Measurements from ENCODE around the gene SLC39A13. TPM values are rescaled to one million over a fixed set of nuclear protein-coding genes. Genes with fewer than 3 reads are reported as not detected.

Gene SLC39A13
- total and polyA plus RNA-seq, 2 of the 13 experiments (the other 11 are each of a cell fraction or from before 2014, with no cell fraction given), result 15.3 to 30.5 TPM

DNA sequence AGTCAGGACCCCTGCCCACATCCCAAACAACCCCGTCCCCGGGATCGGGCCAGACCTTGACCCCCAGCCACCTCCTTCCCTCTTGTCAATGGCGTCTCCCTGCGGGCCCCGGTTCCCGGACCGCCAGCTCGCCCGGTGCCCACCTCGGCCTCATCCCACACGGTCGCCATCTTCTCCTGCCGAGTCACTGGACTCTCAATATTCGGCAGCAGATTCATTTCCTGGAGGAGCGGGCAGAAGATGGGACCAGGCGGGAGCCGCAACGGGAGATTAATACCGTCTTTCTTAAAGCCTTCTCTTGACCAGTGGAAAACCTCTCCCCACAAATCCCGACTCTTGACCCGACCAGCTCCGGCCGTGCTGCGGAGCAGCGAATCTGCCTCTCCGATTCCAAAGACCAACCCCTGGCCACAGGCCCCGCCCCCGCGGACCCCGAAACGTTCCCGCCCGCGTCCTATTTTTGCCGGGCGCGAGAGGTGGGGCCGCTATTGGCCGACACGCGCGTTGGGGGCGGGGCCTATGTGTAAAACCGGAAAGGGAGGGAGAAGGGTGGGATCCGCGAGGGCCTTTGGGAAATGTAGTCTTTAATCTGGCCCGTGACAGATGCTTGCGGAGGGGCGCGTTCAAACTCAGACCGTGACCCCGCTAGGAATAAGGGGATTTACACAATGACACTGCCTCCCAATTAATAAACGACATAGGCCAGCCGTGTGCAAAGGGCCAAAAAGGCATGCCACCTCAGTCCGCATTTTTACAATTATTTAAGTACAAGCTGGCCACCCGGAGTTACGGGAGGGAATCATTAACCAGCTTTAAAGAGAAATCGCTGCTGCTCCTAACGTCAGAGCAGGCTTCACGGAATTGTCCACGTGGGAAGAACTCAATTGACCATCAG, 17.9 kb downstream of the SLC39A13 start, which contains the start of gene PSMC3 (continued):
- TF ChIP-seq, protein P1, sequence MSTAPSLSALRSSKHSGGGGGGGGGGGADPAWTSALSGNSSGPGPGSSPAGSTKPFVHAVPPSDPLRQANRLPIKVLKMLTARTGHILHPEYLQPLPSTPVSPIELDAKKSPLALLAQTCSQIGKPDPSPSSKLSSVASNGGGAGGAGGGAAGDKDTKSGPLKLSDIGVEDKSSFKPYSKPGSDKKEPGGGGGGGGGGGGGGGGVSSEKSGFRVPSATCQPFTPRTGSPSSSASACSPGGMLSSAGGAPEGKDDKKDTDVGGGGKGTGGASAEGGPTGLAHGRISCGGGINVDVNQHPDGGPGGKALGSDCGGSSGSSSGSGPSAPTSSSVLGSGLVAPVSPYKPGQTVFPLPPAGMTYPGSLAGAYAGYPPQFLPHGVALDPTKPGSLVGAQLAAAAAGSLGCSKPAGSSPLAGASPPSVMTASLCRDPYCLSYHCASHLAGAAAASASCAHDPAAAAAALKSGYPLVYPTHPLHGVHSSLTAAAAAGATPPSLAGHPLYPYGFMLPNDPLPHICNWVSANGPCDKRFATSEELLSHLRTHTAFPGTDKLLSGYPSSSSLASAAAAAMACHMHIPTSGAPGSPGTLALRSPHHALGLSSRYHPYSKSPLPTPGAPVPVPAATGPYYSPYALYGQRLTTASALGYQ (CRISPR knock-in tag; IDR thresholded peaks at IDR 0.05), result no peak
- TF ChIP-seq, protein P2, sequence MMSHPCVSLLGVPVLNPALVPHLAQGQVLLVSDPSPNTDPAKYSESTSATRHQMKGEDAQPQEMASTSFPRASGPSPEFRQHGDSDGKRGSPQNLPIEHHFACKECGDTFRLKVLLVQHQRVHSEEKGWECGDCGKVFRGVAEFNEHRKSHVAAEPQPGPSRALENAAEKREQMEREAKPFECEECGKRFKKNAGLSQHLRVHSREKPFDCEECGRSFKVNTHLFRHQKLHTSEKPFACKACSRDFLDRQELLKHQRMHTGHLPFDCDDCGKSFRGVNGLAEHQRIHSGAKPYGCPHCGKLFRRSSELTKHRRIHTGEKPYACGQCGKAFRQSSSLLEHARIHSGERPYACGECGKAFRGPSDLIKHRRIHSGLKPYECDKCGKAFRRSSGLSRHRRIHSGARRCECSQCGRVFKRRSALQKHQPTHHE (CRISPR knock-in tag; IDR thresholded peaks at IDR 0.05; ENCODE audit: borderline replicate concordance), result no peak; the same call in 1 of the 2 replicates
- TF ChIP-seq ZNF792 (CRISPR knock-in tag; IDR thresholded peaks at IDR 0.05) (no peak), ADNP (CRISPR knock-in tag; IDR thresholded peaks at IDR 0.05) (no peak), ZNF781 (CRISPR knock-in tag; IDR thresholded peaks at IDR 0.05; ENCODE audit: borderline replicate concordance, not compliant biosample characterization) (peak; percentile 47), AHR (CRISPR knock-in tag; IDR thresholded peaks at IDR 0.05) (peak; percentile 60; the same call in 1 of the 2 replicates), RELA (CRISPR knock-in tag; IDR thresholded peaks at IDR 0.05) (no peak), CHD4 (IDR thresholded peaks at IDR 0.05; ENCODE audit: borderline replicate concordance, low read length) (no peak), BHLHE40 (IDR thresholded peaks at IDR 0.05; ENCODE audit: low read length) (peak; percentile 34; the same call in 1 of the 2 replicates), ZNF382 (CRISPR knock-in tag; IDR thresholded peaks at IDR 0.05; ENCODE audit: borderline replicate concordance) (no peak), SSRP1 (CRISPR knock-in tag; IDR thresholded peaks at IDR 0.05) (no peak), SMARCE1 (IDR thresholded peaks at IDR 0.05; ENCODE audit: borderline replicate concordance) (no peak), STAT5B (CRISPR knock-in tag; IDR thresholded peaks at IDR 0.05) (0 out of 2 replicates have a peak, but pooled peaks have one; percentile 30), NFATC3 (CRISPR knock-in tag; IDR thresholded peaks at IDR 0.05) (no peak), ZNF589 (CRISPR knock-in tag; conservative IDR thresholded peaks at IDR 0.05) (no peak), SYNCRIP (IDR thresholded peaks at IDR 0.05; ENCODE audit: insufficient read depth, low read depth, low read length) (no peak), MATR3 (CRISPR knock-in tag; IDR thresholded peaks at IDR 0.05) (no peak), ZMYM3 (CRISPR knock-in tag; IDR thresholded peaks at IDR 0.05) (peak; percentile 28; the same call in 1 of the 2 replicates), HES4 (CRISPR knock-in tag; IDR thresholded peaks at IDR 0.05; ENCODE audit: borderline replicate concordance) (no peak; the same call in 1 of the 2 replicates), TMF1 (CRISPR knock-in tag; IDR thresholded peaks at IDR 0.05; ENCODE audit: low read depth) (no peak), KDM6A (CRISPR knock-in tag; IDR thresholded peaks at IDR 0.05; ENCODE audit: low read depth) (no peak)
- TF ChIP-seq, protein P3, sequence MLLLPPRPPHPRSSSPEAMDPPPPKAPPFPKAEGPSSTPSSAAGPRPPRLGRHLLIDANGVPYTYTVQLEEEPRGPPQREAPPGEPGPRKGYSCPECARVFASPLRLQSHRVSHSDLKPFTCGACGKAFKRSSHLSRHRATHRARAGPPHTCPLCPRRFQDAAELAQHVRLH (CRISPR knock-in tag; IDR thresholded peaks at IDR 0.05; ENCODE audit: borderline replicate concordance, low read depth), result 0 out of 2 replicates have a peak, but pooled peaks have one; percentile 16
- TF ChIP-seq, protein P4, sequence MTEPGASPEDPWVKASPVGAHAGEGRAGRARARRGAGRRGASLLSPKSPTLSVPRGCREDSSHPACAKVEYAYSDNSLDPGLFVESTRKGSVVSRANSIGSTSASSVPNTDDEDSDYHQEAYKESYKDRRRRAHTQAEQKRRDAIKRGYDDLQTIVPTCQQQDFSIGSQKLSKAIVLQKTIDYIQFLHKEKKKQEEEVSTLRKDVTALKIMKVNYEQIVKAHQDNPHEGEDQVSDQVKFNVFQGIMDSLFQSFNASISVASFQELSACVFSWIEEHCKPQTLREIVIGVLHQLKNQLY (CRISPR knock-in tag; IDR thresholded peaks at IDR 0.05), result no peak
- TF ChIP-seq, protein P5, sequence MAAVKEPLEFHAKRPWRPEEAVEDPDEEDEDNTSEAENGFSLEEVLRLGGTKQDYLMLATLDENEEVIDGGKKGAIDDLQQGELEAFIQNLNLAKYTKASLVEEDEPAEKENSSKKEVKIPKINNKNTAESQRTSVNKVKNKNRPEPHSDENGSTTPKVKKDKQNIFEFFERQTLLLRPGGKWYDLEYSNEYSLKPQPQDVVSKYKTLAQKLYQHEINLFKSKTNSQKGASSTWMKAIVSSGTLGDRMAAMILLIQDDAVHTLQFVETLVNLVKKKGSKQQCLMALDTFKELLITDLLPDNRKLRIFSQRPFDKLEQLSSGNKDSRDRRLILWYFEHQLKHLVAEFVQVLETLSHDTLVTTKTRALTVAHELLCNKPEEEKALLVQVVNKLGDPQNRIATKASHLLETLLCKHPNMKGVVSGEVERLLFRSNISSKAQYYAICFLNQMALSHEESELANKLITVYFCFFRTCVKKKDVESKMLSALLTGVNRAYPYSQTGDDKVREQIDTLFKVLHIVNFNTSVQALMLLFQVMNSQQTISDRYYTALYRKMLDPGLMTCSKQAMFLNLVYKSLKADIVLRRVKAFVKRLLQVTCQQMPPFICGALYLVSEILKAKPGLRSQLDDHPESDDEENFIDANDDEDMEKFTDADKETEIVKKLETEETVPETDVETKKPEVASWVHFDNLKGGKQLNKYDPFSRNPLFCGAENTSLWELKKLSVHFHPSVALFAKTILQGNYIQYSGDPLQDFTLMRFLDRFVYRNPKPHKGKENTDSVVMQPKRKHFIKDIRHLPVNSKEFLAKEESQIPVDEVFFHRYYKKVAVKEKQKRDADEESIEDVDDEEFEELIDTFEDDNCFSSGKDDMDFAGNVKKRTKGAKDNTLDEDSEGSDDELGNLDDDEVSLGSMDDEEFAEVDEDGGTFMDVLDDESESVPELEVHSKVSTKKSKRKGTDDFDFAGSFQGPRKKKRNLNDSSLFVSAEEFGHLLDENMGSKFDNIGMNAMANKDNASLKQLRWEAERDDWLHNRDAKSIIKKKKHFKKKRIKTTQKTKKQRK (IDR thresholded peaks at IDR 0.05; ENCODE audit: low read length), result no peak
